Naive thymus-derived CD4-positive, alpha-beta T cell (primary cell): Measurements from ENCODE around the gene SERPINE1. TPM values are rescaled to one million over a fixed set of nuclear protein-coding genes. Genes with fewer than 3 reads are reported as not detected.

Experiments used
- ATAC-seq: fragments of 150-1000 bp; cut with Tn5 transposase; 2 replicates; pipeline ENCODE4 v1.10.0; 2021; ENCODE audit warnings: mild to moderate bottlenecking, moderate library complexity
- CTCF ChIA-PET: fragments of 350-600 bp; sonication (Branson Sonifier 250); formaldehyde crosslinking; loops from one replicate; lab custom pipeline; 2021; ENCODE audit warnings: antibody characterized with exemption; lab: Charles Lee
- POLR2A ChIA-PET: fragments of 350-600 bp; sonication (Branson Sonifier 250); formaldehyde crosslinking; loops from one replicate; lab custom pipeline; 2021; ENCODE audit warnings: antibody characterized with exemption, inconsistent platforms; lab: Charles Lee
- DNase-seq, 9 donors: peaks; one replicate each; pipeline versions ENCODE4 v3.0.0 to v3.0.0-alpha.2; 2020 to 2022; ENCODE audit warnings: mixed read lengths in 1 of 9
- H3K27ac ChIP-seq: one replicate; pipeline ENCODE4 v1.7.0; 2013; ENCODE audit warnings: mild to moderate bottlenecking, low read depth, low read length, moderate library complexity
- H3K27me3 ChIP-seq, 2 donors: one replicate each; pipeline ENCODE4 v1.7.0; 2013; ENCODE audit warnings: low read length in 2 of 2, mild to moderate bottlenecking in 2 of 2, moderate library complexity in 2 of 2; ENCODE audit not compliant: control insufficient read depth in 2 of 2, insufficient read depth in 2 of 2
- H3K36me3 ChIP-seq, 3 experiments: 1 replicate in 2 of 3; 2 replicates in 1 of 3; pipeline ENCODE4 v1.7.0; 2013; ENCODE audit warnings: low read length in 3 of 3, mild to moderate bottlenecking in 3 of 3, moderate library complexity in 1 of 3; ENCODE audit not compliant: insufficient read depth in 3 of 3, control insufficient read depth in 2 of 3
- H3K4me1 ChIP-seq, 2 donors: one replicate each; pipeline ENCODE4 v1.7.0; 2013; ENCODE audit warnings: low read length in 2 of 2, mild to moderate bottlenecking in 2 of 2, moderate library complexity in 1 of 2; ENCODE audit not compliant: control insufficient read depth in 2 of 2, insufficient read depth in 2 of 2
- H3K4me3 ChIP-seq: 2 replicates; pipeline ENCODE4 v1.7.0; 2013; ENCODE audit warnings: mild to moderate bottlenecking, low read length
- H3K9me3 ChIP-seq, 3 experiments: 1 replicate in 2 of 3; 2 replicates in 1 of 3; pipeline ENCODE4 v1.7.0; 2013; ENCODE audit warnings: low read length in 3 of 3; ENCODE audit not compliant: control insufficient read depth in 2 of 3
- H3K27ac Mint-ChIP-seq, 9 donors: one replicate each; pipeline ENCODE4 v1.8.0; 2020 to 2022; ENCODE audit warnings: mixed read lengths in 9 of 9, mild to moderate bottlenecking in 8 of 9, moderate library complexity in 5 of 9, inconsistent platforms in 2 of 9
- H3K27me3 Mint-ChIP-seq, 5 donors: one replicate each; pipeline ENCODE4 v1.8.0; 2021 to 2022; ENCODE audit warnings: mixed read lengths in 5 of 5, mild to moderate bottlenecking in 1 of 5
- H3K36me3 Mint-ChIP-seq, 5 donors: one replicate each; pipeline ENCODE4 v1.8.0; 2020 to 2022; ENCODE audit warnings: mixed read lengths in 5 of 5, mild to moderate bottlenecking in 3 of 5, inconsistent platforms in 1 of 5
- H3K4me1 Mint-ChIP-seq, 7 donors: one replicate each; pipeline ENCODE4 v1.8.0; 2020 to 2022; ENCODE audit warnings: mixed read lengths in 7 of 7, mild to moderate bottlenecking in 3 of 7, inconsistent platforms in 1 of 7
- H3K4me3 Mint-ChIP-seq, 10 donors: one replicate each; pipeline ENCODE4 v1.8.0; 2020 to 2022; ENCODE audit warnings: mild to moderate bottlenecking in 10 of 10, mixed read lengths in 10 of 10, moderate library complexity in 6 of 10, inconsistent platforms in 2 of 10
- H3K9me3 Mint-ChIP-seq, 11 donors: one replicate each; pipeline ENCODE4 v1.8.0; 2020 to 2022; ENCODE audit warnings: mixed read lengths in 11 of 11, mild to moderate bottlenecking in 4 of 11, inconsistent platforms in 1 of 11, moderate library complexity in 1 of 11
- intact Hi-C, 2 donors: fragments of 100-400 bp; cut with micrococcal nuclease; formaldehyde crosslinking; loops; one replicate each; pipeline ENCODE4 v1.15.1; 2023
- polyA plus RNA-seq, 2 donors: library from polyadenylated mRNA; unstranded; fragments of 300-500 nt; fragmentation: Illumina TruSeq; gene quantifications; one replicate each; pipeline ENCODE4 v1.2.3, GENCODE V29; 2021
- total RNA-seq, 6 experiments: library from RNA in 5 of 6; stranded (reverse) in 5 of 6; gene quantifications; 1 replicate in 5 of 6; 2 replicates in 1 of 6; pipeline ENCODE4 v1.2.3 and lab custom pipeline; 2021 to 2026

The SERPINE1 gene
- total and polyA plus RNA-seq, 7 experiments from 2014 or later, result 0.08 to 0.56 (median 0.36) TPM; not detected in 4

DNA sequence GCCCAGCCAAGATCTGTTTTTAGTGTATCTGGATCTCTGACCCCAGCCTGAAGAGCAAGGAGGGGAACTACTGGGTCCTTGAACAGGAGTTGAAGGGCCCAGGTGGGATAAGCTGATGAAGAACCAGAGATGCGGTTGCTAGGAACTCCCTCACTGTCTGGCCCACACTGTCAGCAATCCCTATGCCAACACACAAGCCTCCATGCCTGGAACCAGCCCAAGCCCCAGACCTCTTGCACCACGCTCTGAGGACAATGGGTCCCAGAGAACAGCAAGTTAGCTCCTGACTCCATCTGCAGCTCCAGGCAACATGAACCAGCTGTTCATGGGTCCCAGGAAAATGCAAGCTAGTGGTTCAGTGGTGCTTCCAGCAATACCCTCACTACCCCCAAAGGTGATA lies 50.7 kb downstream of the SERPINE1 start:
- intact Hi-C loops, result loop anchor here in 1 of 2 donors (2.0 kb wide), 1 partner anchor 15 kb away; no protein-coding TSS in a partner anchor
- ATAC-seq, result no peak
- peaks cover 0 to 6% (median 0%) of the 10 kb centered on the region in 11 donors for H3K9me3 Mint-ChIP-seq
- Histone ChIP-seq H3K27me3 (peaks cover 5 to 51% of the 10 kb centered on the region in 2 donors), H3K36me3 (no peaks in the 10 kb centered on the region), H3K9me3 (peaks cover 0 to 2% (median 0%) of the 10 kb centered on the region in 3 experiments), H3K4me1 (peaks cover 12 to 23% of the 10 kb centered on the region in 2 donors), H3K27ac (no peak overlapping the region), H3K4me3 (no peak overlapping the region)
- ChIA-PET CTCF (no interaction called here), POLR2A (no interaction called here)
- H3K27me3 Mint-ChIP-seq, result peaks cover 65 to 92% (median 77%) of the 10 kb centered on the region in 5 donors
- no peak overlapping the region for H3K4me3 Mint-ChIP-seq
- peaks cover 0 to 8% (median 6%) of the 10 kb centered on the region in 5 donors for H3K36me3 Mint-ChIP-seq
- peaks cover 19 to 46% (median 25%) of the 10 kb centered on the region in 7 donors for H3K4me1 Mint-ChIP-seq
- no peak overlapping the region for H3K27ac Mint-ChIP-seq
- DNase-seq, result no peak

DNA sequence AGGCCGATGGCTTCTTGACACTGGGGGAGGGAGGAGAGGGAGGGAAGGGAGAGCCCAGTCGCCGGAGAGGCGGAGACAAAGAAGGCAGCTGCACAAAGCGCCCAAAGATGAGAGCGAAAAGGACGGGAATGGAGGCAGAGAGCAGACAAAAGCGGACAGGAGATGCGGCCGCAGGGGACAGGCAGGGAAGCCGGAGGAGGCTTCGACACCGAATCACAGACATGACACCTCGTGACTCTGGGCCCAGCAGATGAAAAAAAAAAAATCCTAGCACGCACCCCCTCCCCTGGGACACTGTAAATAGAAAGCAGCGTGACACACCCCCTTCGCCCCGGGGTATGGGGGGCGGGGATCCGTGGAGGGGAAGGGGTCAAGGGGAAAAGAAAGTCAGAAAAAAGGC lies 52.2 kb downstream of the SERPINE1 start:
- H3K27ac ChIP-seq, result no peak overlapping the region
- ChIA-PET CTCF (no interaction called here), POLR2A (interaction anchor here (0.7 kb wide), 1 partner anchor 22 kb away, joined by 3 read pairs; the partner anchor contains the start of gene MOGAT3)
- Mint-ChIP-seq H3K27me3 (peaks cover 60 to 83% (median 70%) of the 10 kb centered on the region in 5 donors), H3K36me3 (peaks cover 0 to 8% (median 6%) of the 10 kb centered on the region in 5 donors), H3K4me1 (peaks cover 10 to 32% (median 16%) of the 10 kb centered on the region in 7 donors), H3K27ac (peak overlapping the region in 1 of 9 donors; percentile 37), H3K4me3 (peak overlapping the region in 8 of 10 donors; percentile 25 to 82 (median 60)), H3K9me3 (peaks cover 0 to 6% (median 0%) of the 10 kb centered on the region in 11 donors)
- no peaks in the 10 kb centered on the region for H3K9me3 ChIP-seq
- H3K36me3 ChIP-seq, result no peaks in the 10 kb centered on the region
- no peak for DNase-seq
- no peak overlapping the region for H3K4me3 ChIP-seq
- H3K27me3 ChIP-seq, result peaks cover 4 to 38% of the 10 kb centered on the region in 2 donors
- intact Hi-C loops, result no loop called here
- ATAC-seq, result no peak
- H3K4me1 ChIP-seq, result peaks cover 0 to 10% of the 10 kb centered on the region in 2 donors

DNA sequence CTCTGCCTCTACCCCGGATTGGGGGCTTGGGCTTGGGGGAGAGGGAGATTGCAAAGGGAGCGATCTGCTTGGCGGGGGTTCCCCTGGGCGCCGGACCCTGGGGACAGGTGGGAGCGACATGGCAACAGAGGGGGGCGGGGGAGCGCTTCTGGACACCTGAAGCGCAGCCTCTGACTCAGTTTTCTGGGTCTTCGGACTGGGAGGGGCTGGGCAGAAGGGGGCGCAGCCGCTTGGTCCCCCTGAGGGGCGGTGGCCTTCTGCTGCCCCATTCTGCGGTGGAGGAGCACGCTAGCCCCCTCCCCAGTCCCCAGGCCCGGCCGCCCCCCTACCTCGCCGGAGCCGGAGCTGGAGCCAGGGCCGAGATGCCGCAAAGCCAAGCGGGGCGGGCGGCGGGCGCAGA lies 52.8 kb downstream of the SERPINE1 start:
- H3K27me3 Mint-ChIP-seq, result peaks cover 56 to 82% (median 67%) of the 10 kb centered on the region in 5 donors

DNA sequence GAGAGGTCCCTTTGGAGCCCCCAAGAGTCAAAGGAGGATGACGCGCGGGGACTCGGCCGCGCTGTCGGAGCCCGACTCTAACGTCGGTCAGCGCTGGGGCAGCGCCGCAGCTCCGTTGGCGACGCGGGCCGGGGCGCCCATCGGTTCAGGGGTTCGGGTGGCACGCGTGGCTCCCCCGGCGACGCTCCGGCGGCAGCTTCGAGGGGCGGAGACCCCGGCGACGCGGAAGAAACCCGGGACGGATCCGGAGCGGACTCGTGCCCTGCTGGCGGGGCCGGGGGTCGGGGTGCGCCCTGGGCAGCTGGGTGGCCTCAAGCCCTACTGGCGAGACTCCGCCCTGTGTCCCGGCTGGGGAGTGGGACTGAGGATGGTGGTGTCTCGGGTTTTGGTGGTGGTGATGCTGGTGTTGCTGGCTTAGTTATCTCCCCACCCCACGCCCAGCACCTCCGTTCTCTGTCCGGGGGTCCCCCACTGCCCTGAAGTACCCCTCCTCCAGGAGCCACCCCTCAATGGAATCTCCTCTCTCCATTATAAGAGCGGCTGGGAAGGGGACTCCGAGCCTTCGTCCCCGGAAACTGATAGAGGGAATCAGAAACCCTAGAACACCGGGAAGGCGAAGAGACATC lies 53.3 kb downstream of the SERPINE1 start, which contains the start of gene NAT16:
Gene NAT16, minus strand, starts transcription at position 164 of the 626 bp plus-strand sequence. CDS start 5,486 bp downstream, outside the sequence.
- H3K27me3 ChIP-seq, result peaks cover 3 to 30% of the 10 kb centered on the region in 2 donors
- peak within 1 kb of the TSS in 1 of 9 donors; percentile 37 for H3K27ac Mint-ChIP-seq
- H3K27ac ChIP-seq, result no peak within 1 kb of the TSS
- H3K9me3 Mint-ChIP-seq, result peaks cover 0 to 6% (median 0%) of the 10 kb centered on the region in 11 donors
- intact Hi-C loops, result no loop called here
- H3K4me3 Mint-ChIP-seq, result peak within 1 kb of the TSS in 9 of 10 donors; percentile 34 to 82 (median 54)
- no peaks in the 10 kb centered on the region for H3K36me3 ChIP-seq
- ATAC-seq (no peak), DNase-seq (no peak)
- ChIA-PET CTCF (no interaction called here), POLR2A (no interaction called here)
- peaks cover 0 to 5% of the 10 kb centered on the region in 2 donors for H3K4me1 ChIP-seq
- no peaks in the 10 kb centered on the region for H3K9me3 ChIP-seq
- H3K4me1 Mint-ChIP-seq, result peaks cover 4 to 21% (median 10%) of the 10 kb centered on the region in 7 donors
- no peak within 1 kb of the TSS for H3K4me3 ChIP-seq
- H3K27me3 Mint-ChIP-seq, result peaks cover 56 to 81% (median 67%) of the 10 kb centered on the region in 5 donors
- peaks cover 0 to 8% (median 3%) of the 10 kb centered on the region in 5 donors for H3K36me3 Mint-ChIP-seq

More for the DNA sequence above, 52.8 kb downstream of the SERPINE1 start:
- ATAC-seq (no peak), DNase-seq (no peak)
- Histone ChIP-seq H3K27ac (no peak overlapping the region), H3K27me3 (peaks cover 3 to 33% of the 10 kb centered on the region in 2 donors), H3K4me3 (no peak overlapping the region), H3K36me3 (no peaks in the 10 kb centered on the region), H3K4me1 (peaks cover 0 to 5% of the 10 kb centered on the region in 2 donors), H3K9me3 (no peaks in the 10 kb centered on the region)
- ChIA-PET CTCF (no interaction called here), POLR2A (no interaction called here)
- peak overlapping the region in 4 of 10 donors; percentile 34 to 76 (median 63) for H3K4me3 Mint-ChIP-seq
- intact Hi-C loops, result no loop called here
- peaks cover 0 to 8% (median 3%) of the 10 kb centered on the region in 5 donors for H3K36me3 Mint-ChIP-seq
- H3K27ac Mint-ChIP-seq, result no peak overlapping the region
- H3K4me1 Mint-ChIP-seq, result peaks cover 4 to 26% (median 11%) of the 10 kb centered on the region in 7 donors
- H3K9me3 Mint-ChIP-seq, result peaks cover 0 to 6% (median 0%) of the 10 kb centered on the region in 11 donors

DNA sequence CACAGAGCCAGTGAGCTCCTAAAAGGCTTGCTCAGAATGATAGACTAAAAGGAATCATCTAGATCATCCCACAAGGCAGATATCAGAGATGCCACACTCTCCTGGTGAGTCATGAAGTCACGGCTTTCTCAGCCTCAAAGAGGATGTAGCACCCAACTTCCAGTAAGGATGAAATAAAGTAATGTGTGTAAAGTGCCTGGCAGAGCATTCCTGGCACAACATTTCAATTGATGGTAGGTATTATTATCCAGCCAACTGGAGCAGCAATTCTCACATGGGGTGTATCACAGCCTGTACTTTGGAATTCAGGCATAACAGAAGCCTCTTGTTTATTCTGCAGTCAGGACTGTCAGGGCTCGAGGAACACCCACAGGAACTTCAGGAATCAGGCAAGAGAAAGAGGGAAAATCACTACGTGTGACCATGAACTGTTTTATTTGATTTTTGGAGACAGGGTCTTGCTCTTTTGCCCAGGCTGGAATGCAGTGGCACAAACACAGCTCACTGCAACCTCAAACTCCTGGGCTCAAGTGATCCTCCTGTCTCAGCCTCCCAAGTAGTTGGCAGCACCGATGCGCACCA lies 58.4 kb downstream of the SERPINE1 start:
- DNase-seq, result no peak
- Mint-ChIP-seq H3K27ac (no peak overlapping the region), H3K27me3 (peaks cover 30 to 47% (median 32%) of the 10 kb centered on the region in 5 donors), H3K36me3 (peaks cover 0 to 8% (median 3%) of the 10 kb centered on the region in 5 donors), H3K9me3 (peaks cover 0 to 3% (median 0%) of the 10 kb centered on the region in 11 donors), H3K4me1 (peaks cover 0 to 11% (median 5%) of the 10 kb centered on the region in 7 donors), H3K4me3 (no peak overlapping the region)
- H3K4me3 ChIP-seq, result no peak overlapping the region
- no peaks in the 10 kb centered on the region for H3K36me3 ChIP-seq
- H3K27me3 ChIP-seq, result peaks cover 0 to 5% of the 10 kb centered on the region in 2 donors
- H3K9me3 ChIP-seq, result no peaks in the 10 kb centered on the region
- intact Hi-C loops, result no loop called here
- CTCF ChIA-PET, result no interaction called here
- ATAC-seq, result no peak
- no peaks in the 10 kb centered on the region for H3K4me1 ChIP-seq
- POLR2A ChIA-PET, result no interaction called here
- H3K27ac ChIP-seq, result no peak overlapping the region

DNA sequence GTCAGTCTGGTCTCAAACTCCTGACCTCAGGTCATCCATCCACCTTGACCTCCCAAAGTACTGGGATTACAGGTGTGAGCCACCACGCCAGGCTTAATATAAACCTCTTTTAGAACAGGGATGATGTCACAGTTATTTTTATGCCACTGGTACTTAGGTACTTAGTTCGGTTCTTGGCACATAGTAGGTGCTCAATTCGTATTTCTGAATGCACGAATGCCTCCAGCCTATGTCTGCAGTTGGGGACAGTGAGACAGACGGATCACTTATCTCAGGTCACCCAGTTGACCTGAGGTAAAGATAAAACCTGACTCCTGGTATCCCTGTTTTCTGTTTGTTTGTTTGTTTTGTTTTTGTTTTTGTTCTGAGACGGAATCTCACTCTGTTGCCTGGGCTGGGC lies 59.3 kb downstream of the SERPINE1 start:
- peaks cover 22 to 39% (median 25%) of the 10 kb centered on the region in 5 donors for H3K27me3 Mint-ChIP-seq
- ChIA-PET POLR2A (no interaction called here), CTCF (interaction anchor here (0.7 kb wide), 1 partner anchor 42 kb away, joined by 4 read pairs; no protein-coding TSS in a partner anchor)
- no peaks in the 10 kb centered on the region for H3K27me3 ChIP-seq
- H3K9me3 Mint-ChIP-seq, result peaks cover 0 to 2% (median 0%) of the 10 kb centered on the region in 11 donors
- H3K4me3 Mint-ChIP-seq, result no peak overlapping the region
- H3K36me3 Mint-ChIP-seq, result peaks cover 0 to 5% (median 0%) of the 10 kb centered on the region in 5 donors
- peaks cover 0 to 7% (median 4%) of the 10 kb centered on the region in 7 donors for H3K4me1 Mint-ChIP-seq
- H3K4me1 ChIP-seq, result no peaks in the 10 kb centered on the region
- H3K27ac ChIP-seq, result no peak overlapping the region
- ATAC-seq (no peak), DNase-seq (no peak)
- no peak overlapping the region for H3K4me3 ChIP-seq
- intact Hi-C loops, result no loop called here
- no peaks in the 10 kb centered on the region for H3K9me3 ChIP-seq
- no peak overlapping the region for H3K27ac Mint-ChIP-seq
- H3K36me3 ChIP-seq, result no peaks in the 10 kb centered on the region
